GM13976 (cell line): ENCODE results near the gene CFAP74.
"Not testable (repeated sequence)": the region's sequence is repeated elsewhere in the genome, so short reads cannot be mapped to it uniquely, and the experiment has no call there.

Source experiments
- DNase-seq: peaks from one replicate; pipeline ENCODE4 v3.0.0; 2012; ENCODE audit warnings: low spot score
- CTCF ChIP-seq: IDR thresholded peaks from 2 replicates; pipeline ENCODE4 v1.5.1; 2012; ENCODE audit warnings: borderline replicate concordance, mild to moderate bottlenecking; ENCODE audit not compliant: insufficient read depth; ENCODE audit errors: extremely low read depth, missing control alignments, control extremely low read depth
- in situ Hi-C: fragments of 300-500 bp; cut with MboI; formaldehyde crosslinking; loops from one replicate; pipeline ENCODE4 v1.12.0; 2022; ENCODE audit warnings: low sequenced_read_pairs, mixed read lengths, inconsistent platforms; ENCODE audit not compliant: unreplicated experiment

CFAP74 gene

GRCh38 chr1:1982379-1983232 is 21.0 kb downstream of the CFAP74 start:
- no peak for TF ChIP-seq CTCF
- in situ Hi-C loops, result no loop called here
- DNase-seq, result no peak

- in situ Hi-C loops, DNase-seq: not testable (repeated sequence)
Observed at GRCh38 chr1:1981631-1982327, 21.8 kb downstream of the CFAP74 start.

GRCh38 chr1:1981142-1981500 is 22.5 kb downstream of the CFAP74 start:
- no peak for DNase-seq
- in situ Hi-C loops, result no loop called here
- TF ChIP-seq CTCF, result no peak

GRCh38 chr1:1980467-1981141 is 23.0 kb downstream of the CFAP74 start:
- in situ Hi-C loops, result no loop called here
- DNase-seq, result no peak
- no peak for TF ChIP-seq CTCF

GRCh38 chr1:1979482-1980165 is 24.0 kb downstream of the CFAP74 start:
- no peak for TF ChIP-seq CTCF
- in situ Hi-C loops, result no loop called here
- no peak for DNase-seq

- DNase-seq, in situ Hi-C loops: not testable (repeated sequence)
Observed at GRCh38 chr1:1978690-1979481, 24.7 kb downstream of the CFAP74 start.

- in situ Hi-C loops, result no loop called here
- TF ChIP-seq CTCF, result no peak
- no peak for DNase-seq
Observed at GRCh38 chr1:1978108-1978507, 25.5 kb downstream of the CFAP74 start.
